ENCODE results near the gene ACP2.
"Not testable (repeated sequence)": the region's sequence is repeated elsewhere in the genome, so short reads cannot be mapped to it uniquely, and the experiment has no call there.

ACP2 gene

DNA sequence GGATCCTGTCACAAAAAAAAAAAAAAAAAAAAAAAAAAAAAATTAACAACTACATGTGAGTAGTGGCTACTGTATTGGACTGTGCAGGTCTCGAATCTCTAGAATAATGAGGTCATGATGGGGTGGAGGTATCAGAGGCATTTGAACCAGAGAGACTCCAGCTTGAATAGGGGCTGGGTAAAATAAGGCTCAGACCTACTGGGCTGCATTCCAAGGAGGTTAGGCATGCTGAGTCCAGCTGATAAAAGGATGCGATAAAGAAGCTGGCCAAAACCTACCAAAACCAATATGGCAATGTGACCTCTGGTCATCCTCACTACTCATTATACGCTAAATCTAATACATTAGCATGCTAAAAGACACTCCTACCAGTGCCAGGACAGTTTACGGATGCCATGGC, 56.5 kb downstream of the ACP2 start:
- DNase-seq, result no peak

DNA sequence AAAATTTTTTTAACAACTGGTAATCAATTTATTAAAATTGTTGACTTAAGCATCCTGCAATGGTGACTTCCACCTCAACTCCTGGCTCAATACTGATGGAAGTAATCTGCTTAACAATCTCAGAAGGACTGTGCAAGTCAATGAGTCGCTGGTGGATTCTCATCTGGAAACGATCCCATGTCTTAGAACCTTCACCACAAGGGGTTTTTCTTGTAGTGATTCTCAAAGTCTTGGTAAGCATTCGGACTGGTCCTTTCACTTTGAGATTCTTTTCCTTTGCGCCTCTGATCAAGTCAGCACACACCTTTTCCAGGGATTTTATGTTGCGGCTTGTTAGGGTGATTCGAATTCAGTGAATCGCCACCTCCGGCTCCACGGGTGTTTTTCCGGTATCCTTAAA, 57.5 kb downstream of the ACP2 start:
- not testable (repeated sequence) for DNase-seq

Data from stimulated activated CD4-positive, alpha-beta T cell treated with anti-CD3 and anti-CD28 coated beads, Interleukin-4, amount 100 ng/mL, for 24 hours (primary cell).